K562 (cell line): Measurements from ENCODE around the gene PPIE. TPM values are rescaled to one million over a fixed set of nuclear protein-coding genes. Genes with fewer than 3 reads are reported as not detected.
"Not testable (repeated sequence)": the region's sequence is repeated elsewhere in the genome, so short reads cannot be mapped to it uniquely, and the experiment has no call there.

Source experiments
- ATAC-seq: fragments of 200-7000 bp; cut with Tn5 transposase; 3 replicates; pipeline ENCODE4 v1.9.1; 2020; ENCODE audit warnings: moderate library complexity
- BruUV-seq: library from RNA; stranded (reverse); fragments of 400-500 nt; replicated peaks from 2 replicates; lab custom pipeline; 2021; lab: Mats Ljungman, UMichigan
- CTCF ChIA-PET: fragments of 300-600 bp; formaldehyde crosslinking; extraction: SDS; loops from one replicate; lab custom pipeline; 2021; ENCODE audit warnings: low intra/inter-chr PET ratio; lab: Yijun Ruan, JAX
- POLR2A ChIA-PET: fragments of 300-600, 350-650 bp; sonication (Branson Sonifier 250); formaldehyde crosslinking; extraction: SDS; loops from one replicate; lab custom pipeline; 2021; ENCODE audit warnings: antibody characterized with exemption, inconsistent platforms; lab: Yijun Ruan, JAX
- DNase-seq, 4 experiments: peaks; one replicate each; pipeline versions ENCODE4 v3.0.0 to v3.0.0-alpha.2; 2011 to 2018; ENCODE audit warnings: low spot score in 3 of 4, mixed read lengths in 3 of 4; ENCODE audit errors: extremely low read depth in 1 of 4
- FAIRE-seq: peaks from 2 replicates; lab custom pipeline; 2011; peaks lifted over from hg19 to GRCh38; lab: Jason Lieb, UNC
- H2AFZ ChIP-seq: 2 replicates; pipeline ENCODE4 v1.6.0; 2011; ENCODE audit warnings: low read depth, low read length, control low read depth, inconsistent platforms
- H3K27ac ChIP-seq: fragments of 200-600 bp; 3 replicates; pipeline ENCODE4 v1.8.0; 2011; ENCODE audit warnings: low read depth, mild to moderate bottlenecking, control low read depth, inconsistent platforms, low read length, moderate library complexity, mixed read lengths; ENCODE audit errors: extremely low read depth
- H3K27me3 ChIP-seq, 2 experiments: fragments of 300-600 bp in 1 of 2; 2 replicates in 1 of 2; 3 replicates in 1 of 2; pipeline versions ENCODE4 v1.6.0 to v1.8.0; 2011; ENCODE audit warnings: inconsistent platforms in 2 of 2, low read length in 2 of 2, mild to moderate bottlenecking in 1 of 2, mixed read lengths in 1 of 2, moderate library complexity in 1 of 2; ENCODE audit not compliant: control insufficient read depth in 2 of 2, insufficient read depth in 2 of 2
- H3K36me3 ChIP-seq: fragments of 300-600 bp; 3 replicates; pipeline ENCODE4 v1.8.0; 2011; ENCODE audit warnings: mild to moderate bottlenecking, low read length, inconsistent platforms; ENCODE audit not compliant: control insufficient read depth, insufficient read depth
- H3K4me1 ChIP-seq, 2 experiments: fragments of 200-600 bp in 1 of 2; replicated peaks in 1 of 2; 2 replicates in 1 of 2; 3 replicates in 1 of 2; pipeline versions ENCODE4 v1.5.1 to v1.8.0; 2011; ENCODE audit warnings: inconsistent platforms in 2 of 2, low read length in 2 of 2, mild to moderate bottlenecking in 1 of 2, mixed read lengths in 1 of 2, moderate library complexity in 1 of 2; ENCODE audit not compliant: control insufficient read depth in 2 of 2, insufficient read depth in 2 of 2
- H3K4me2 ChIP-seq: 2 replicates; pipeline ENCODE4 v1.6.1; 2011; ENCODE audit warnings: low read length, control low read depth, inconsistent platforms, mixed read lengths; ENCODE audit not compliant: insufficient read depth
- H3K4me3 ChIP-seq: fragments of 200-600 bp; sonication (generic), shearing (Covaris generic); 2 replicates; pipeline ENCODE4 v1.5.1; 2016; ENCODE audit warnings: control low read depth, inconsistent platforms
- H3K79me2 ChIP-seq: fragments of 200-600 bp; 3 replicates; pipeline ENCODE4 v1.8.0; 2011; ENCODE audit warnings: low read length, inconsistent platforms; ENCODE audit not compliant: control insufficient read depth, insufficient read depth
- H3K9ac ChIP-seq, 2 experiments: 2 replicates each; pipeline versions ENCODE4 v1.6.0 to v1.6.1; 2011; ENCODE audit warnings: low read depth in 2 of 2, low read length in 2 of 2, control low read depth in 1 of 2, inconsistent platforms in 1 of 2, mild to moderate bottlenecking in 1 of 2, mixed read lengths in 1 of 2; ENCODE audit not compliant: insufficient read depth in 1 of 2
- H3K9me1 ChIP-seq: one replicate; pipeline ENCODE4 v1.6.0; 2011; ENCODE audit warnings: inconsistent platforms, mild to moderate bottlenecking, low read length, moderate library complexity; ENCODE audit not compliant: control insufficient read depth, insufficient read depth
- H3K9me3 ChIP-seq: replicated peaks from 2 replicates; pipeline ENCODE4 v1.5.1; 2011; ENCODE audit warnings: low read depth, low read length, inconsistent platforms; ENCODE audit not compliant: control insufficient read depth, insufficient read depth
- H4K20me1 ChIP-seq: replicated peaks from 2 replicates; pipeline ENCODE4 v1.6.1; 2011; ENCODE audit warnings: low read length, inconsistent platforms, mixed read lengths; ENCODE audit not compliant: control insufficient read depth, insufficient read depth
- CBX3 ChIP-seq, 2 experiments: IDR thresholded peaks; 1 replicate in 1 of 2; 2 replicates in 1 of 2; pipeline ENCODE4 v1.6.1; 2012; ENCODE audit warnings: inconsistent platforms in 2 of 2, low read length in 2 of 2, borderline replicate concordance in 1 of 2, control low read depth in 1 of 2
- CXXC5 ChIP-seq: fragments of 250-450 bp; sonication (Bioruptor Pico); IDR thresholded peaks from 2 replicates; pipeline ENCODE4 v1.8.0; 2022; ENCODE audit warnings: inconsistent platforms, mild to moderate bottlenecking, moderate library complexity
- FOXM1 ChIP-seq, 2 experiments: fragments of 450-650 bp in 1 of 2; sonication (generic) in 1 of 2; formaldehyde crosslinking in 1 of 2; IDR thresholded peaks; 2 replicates each; pipeline versions ENCODE4 v1.6.1 to v1.9.0; 2017 to 2022; ENCODE audit warnings: low read depth in 2 of 2, mild to moderate bottlenecking in 2 of 2, missing genetic modification reagents in 1 of 2, moderate library complexity in 1 of 2
- GTF2F1 ChIP-seq: IDR thresholded peaks from 2 replicates; pipeline ENCODE4 v1.6.1; 2011; ENCODE audit warnings: low read depth, low read length, improper control_type of control experiment
- KLF16 ChIP-seq: IDR thresholded peaks from 2 replicates; pipeline ENCODE4 v1.6.1; 2016; ENCODE audit warnings: antibody characterized with exemption
- MECOM ChIP-seq: fragments of 250-450 bp; sonication (Bioruptor Pico); IDR thresholded peaks from 2 replicates; pipeline ENCODE4 v1.8.0; 2022; ENCODE audit warnings: inconsistent platforms
- MYC ChIP-seq, 2 experiments: fragments of 250-450 bp in 1 of 2; sonication (Bioruptor Pico) in 1 of 2; IDR thresholded peaks; 2 replicates each; pipeline versions ENCODE4 v1.5.1 to v1.6.1; 2012 to 2021; ENCODE audit warnings: low read depth in 2 of 2, borderline replicate concordance in 1 of 2, improper control_type of control experiment in 1 of 2, low read length in 1 of 2, mild to moderate bottlenecking in 1 of 2, moderate library complexity in 1 of 2
- RCOR1 ChIP-seq, 2 experiments: IDR thresholded peaks; 2 replicates each; pipeline ENCODE4 v1.6.1; 2012; ENCODE audit warnings: low read depth in 2 of 2, low read length in 2 of 2, borderline replicate concordance in 1 of 2, improper control_type of control experiment in 1 of 2
- ZBTB17 ChIP-seq: fragments of 450-650 bp; formaldehyde crosslinking; IDR thresholded peaks from 2 replicates; pipeline ENCODE4 v1.4.0; 2020; ENCODE audit warnings: mild to moderate bottlenecking
- WGBS: fragments of 100-300 bp; shearing (Covaris generic); methylation state at CpG from one replicate; pipeline ENCODE4 v1.1.6; 2016; ENCODE audit warnings: low coverage, mixed read lengths; ENCODE audit not compliant: insufficient coverage; ENCODE audit errors: missing lambda C conversion rate; 5-methylcytosine and 5-hydroxymethylcytosine counted together
- in situ Hi-C: fragments of 300-500 bp; cut with MboI; formaldehyde crosslinking; loops from 4 replicates; pipeline ENCODE4 v1.15.0; 2018; ENCODE audit warnings: inconsistent platforms, mixed read lengths
- intact Hi-C: fragments of 100-400 bp; cut with micrococcal nuclease; formaldehyde crosslinking; loops from 2 replicates; pipeline ENCODE4 v1.14.2; 2022
- polyA plus RNA-seq, 8 experiments: library from polyadenylated mRNA; depleted of rRNA in 4 of 8; stranded (reverse) in 5 of 8; unstranded in 3 of 8; fragments of >200 nt; fragmentation: Nextera tagmentation in 2 of 8; fragmentation: Illumina TruSeq in 1 of 8; extraction: Ambion mirVana in 2 of 8; extraction: Trizol in 1 of 8; gene quantifications; 2 replicates each; pipeline versions ENCODE4 v1.2.1 to v1.2.3, GENCODE V29; 2011 to 2014; ENCODE audit warnings: inconsistent platforms in 1 of 8, missing spikeins in 1 of 8
- total RNA-seq, 7 experiments: library from RNA; depleted of rRNA in 6 of 7; stranded (reverse); fragments of >200 nt in 6 of 7; fragmentation: Illumina TruSeq in 2 of 7; extraction: Trizol in 2 of 7; gene quantifications; 2 replicates each; pipeline versions ENCODE4 v1.2.1 to v1.2.3, GENCODE V29; 2011 to 2021; ENCODE audit warnings: low replicate concordance in 1 of 7
- TF ChIP-seq, protein P1 (sequence below): IDR thresholded peaks from 2 replicates; pipeline ENCODE4 v1.6.1; 2014; ENCODE audit warnings: antibody characterized with exemption
- TF ChIP-seq, protein P2 (sequence below): fragments of 450-650 bp; formaldehyde crosslinking; IDR thresholded peaks from 2 replicates; pipeline ENCODE4 v1.4.0; 2022; ENCODE audit warnings: missing genetic modification characterization
- TF ChIP-seq, protein P3 (sequence below): sonication (generic); formaldehyde crosslinking; IDR thresholded peaks from 2 replicates; pipeline ENCODE4 v1.8.0; 2022; ENCODE audit warnings: mild to moderate bottlenecking, missing genetic modification reagents
- TF ChIP-seq, protein P4 (sequence below): fragments of 450-650 bp; formaldehyde crosslinking; IDR thresholded peaks from 2 replicates; pipeline ENCODE4 v1.4.0; 2022; ENCODE audit warnings: mild to moderate bottlenecking, moderate library complexity

Gene PPIE
- total and polyA plus RNA-seq, 9 of the 15 experiments (the other 6 are each of a cell fraction or from before 2014, with no cell fraction given), result 75.4 to 444 (median 131) TPM

DNA sequence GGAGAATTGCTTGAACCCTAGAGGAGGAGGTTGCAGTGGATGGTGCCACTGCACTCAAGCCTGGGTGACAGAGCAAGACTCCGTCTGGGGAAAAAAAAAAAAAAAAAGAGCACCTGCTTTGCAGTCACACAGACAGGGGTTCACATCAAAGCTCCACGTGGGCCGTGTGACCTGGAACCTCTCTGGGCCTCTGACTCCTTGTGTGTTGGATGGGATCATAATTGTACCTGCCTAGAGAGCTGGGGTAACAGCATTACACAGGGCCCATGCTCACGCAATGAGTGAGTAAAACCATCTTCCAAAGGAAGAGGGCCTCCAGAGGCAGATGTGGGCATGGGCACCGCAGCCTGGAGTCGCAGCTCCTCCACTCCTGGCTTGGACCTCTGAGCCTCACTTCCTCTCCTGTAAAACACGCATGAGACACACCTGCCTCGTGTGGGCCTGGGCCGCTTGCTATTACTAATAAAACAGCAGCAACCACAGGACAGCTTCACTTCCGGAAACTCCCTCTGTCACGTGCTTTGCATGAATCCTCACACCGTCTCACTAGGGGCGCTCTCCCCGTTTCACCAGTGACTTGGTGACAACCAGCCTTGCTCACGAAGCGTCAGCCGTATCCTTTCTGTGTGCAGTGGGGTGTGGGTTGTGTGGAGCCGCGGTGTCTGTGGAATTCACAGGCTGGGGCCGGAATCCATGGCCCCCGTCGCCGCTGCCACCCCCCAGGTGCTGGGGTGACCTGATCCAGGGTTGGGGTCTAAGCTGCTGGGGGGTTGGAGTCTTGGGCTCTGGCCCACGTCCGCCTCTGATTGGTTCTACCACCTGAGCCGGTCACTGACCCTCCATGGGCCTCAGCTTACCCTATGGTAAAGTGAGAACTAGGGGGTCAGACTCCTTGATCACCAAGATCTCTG, 60.4 kb downstream of the PPIE start:
- H3K9ac ChIP-seq, result peak overlapping the region in 1 of 2 experiments; percentile 55; a peak in 1 of 4 replicates
- peak; percentile 99 for ATAC-seq
- in situ Hi-C loops; H3K36me3 ChIP-seq; H3K79me2 ChIP-seq; H3K9me1 ChIP-seq; H4K20me1 ChIP-seq; H3K4me3 ChIP-seq; H3K9me3 ChIP-seq; H3K27me3 ChIP-seq; TF ChIP-seq FOXM1 (IDR thresholded peaks at IDR 0.05; ENCODE audit: low read depth): not testable (repeated sequence)
- H3K4me2 ChIP-seq, result peak overlapping the region; percentile 63; the same call in 1 of the 2 replicates
- 34% methylated on average over 21 of the region's 26 CpGs for WGBS
- intact Hi-C loops, result loop anchor here (1.0 to 5.0 kb wide), 2 partner anchors 97 to 192 kb away; no protein-coding TSS in a partner anchor
- peaks cover 9 to 10% of the 10 kb centered on the region in 2 experiments; a peak in 4 of 5 replicates for H3K4me1 ChIP-seq
- TSS peak; percentile 89 for BruUV-seq
- peak; percentile 99 for FAIRE-seq
- ChIA-PET POLR2A (interaction anchor here (0.6 to 1.7 kb wide), 4 partner anchors 12 to 74 kb away, joined by 3 to 5 read pairs (median 4); no protein-coding TSS in a partner anchor), CTCF (interaction anchor here (0.6 to 2.5 kb wide), 7 partner anchors 88 to 193 kb away, joined by 3 to 18 read pairs (median 4); partner anchors contain the start of genes MYCL and NT5C1A)
- DNase-seq, result peak; percentile 82 to 96 (median 86)
- H3K27ac ChIP-seq, result peak overlapping the region; percentile 74
- H2AFZ ChIP-seq, result peak overlapping the region; percentile 99
- TF ChIP-seq CXXC5, result peak; percentile 69; the same call in 1 of the 2 replicates
- TF ChIP-seq KLF16, result peak; percentile 61; the same call in 1 of the 2 replicates
- TF ChIP-seq MECOM (CRISPR knock-in tag), result 0 out of 2 replicates have a peak, but pooled peaks have one; percentile 58
- TF ChIP-seq RCOR1 (IDR thresholded peaks at IDR 0.05; ENCODE audit: borderline replicate concordance in 1 of 2, low read depth in 2 of 2, low read length in 2 of 2), result peak in 1 of 2 experiments; percentile 73; a peak in 1 of 4 replicates
- TF ChIP-seq CBX3 (IDR thresholded peaks at IDR 0.05; ENCODE audit: borderline replicate concordance in 1 of 2, low read length in 2 of 2), result peak in 1 of 2 experiments; percentile 88; a peak in 2 of 3 replicates
- TF ChIP-seq, protein P1, sequence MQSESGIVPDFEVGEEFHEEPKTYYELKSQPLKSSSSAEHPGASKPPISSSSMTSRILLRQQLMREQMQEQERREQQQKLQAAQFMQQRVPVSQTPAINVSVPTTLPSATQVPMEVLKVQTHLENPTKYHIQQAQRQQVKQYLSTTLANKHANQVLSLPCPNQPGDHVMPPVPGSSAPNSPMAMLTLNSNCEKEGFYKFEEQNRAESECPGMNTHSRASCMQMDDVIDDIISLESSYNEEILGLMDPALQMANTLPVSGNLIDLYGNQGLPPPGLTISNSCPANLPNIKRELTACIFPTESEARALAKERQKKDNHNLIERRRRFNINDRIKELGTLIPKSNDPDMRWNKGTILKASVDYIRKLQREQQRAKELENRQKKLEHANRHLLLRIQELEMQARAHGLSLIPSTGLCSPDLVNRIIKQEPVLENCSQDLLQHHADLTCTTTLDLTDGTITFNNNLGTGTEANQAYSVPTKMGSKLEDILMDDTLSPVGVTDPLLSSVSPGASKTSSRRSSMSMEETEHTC, result peak; percentile 96
- TF ChIP-seq ZBTB17 (CRISPR knock-in tag), result 0 out of 2 replicates have a peak, but pooled peaks have one; percentile 54
- TF ChIP-seq FOXM1 (CRISPR knock-in tag; IDR thresholded peaks at IDR 0.05; ENCODE audit: low read depth), result 0 out of 2 replicates have a peak, but pooled peaks have one; percentile 75
- 0 out of 2 replicates have a peak, but pooled peaks have one; percentile 54 for TF ChIP-seq GTF2F1
- TF ChIP-seq, protein P2, sequence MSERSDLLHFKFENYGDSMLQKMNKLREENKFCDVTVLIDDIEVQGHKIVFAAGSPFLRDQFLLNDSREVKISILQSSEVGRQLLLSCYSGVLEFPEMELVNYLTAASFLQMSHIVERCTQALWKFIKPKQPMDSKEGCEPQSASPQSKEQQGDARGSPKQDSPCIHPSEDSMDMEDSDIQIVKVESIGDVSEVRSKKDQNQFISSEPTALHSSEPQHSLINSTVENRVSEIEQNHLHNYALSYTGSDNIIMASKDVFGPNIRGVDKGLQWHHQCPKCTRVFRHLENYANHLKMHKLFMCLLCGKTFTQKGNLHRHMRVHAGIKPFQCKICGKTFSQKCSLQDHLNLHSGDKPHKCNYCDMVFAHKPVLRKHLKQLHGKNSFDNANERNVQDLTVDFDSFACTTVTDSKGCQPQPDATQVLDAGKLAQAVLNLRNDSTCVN (CRISPR knock-in tag), result peak; percentile 60; the same call in 1 of the 2 replicates
- TF ChIP-seq, protein P3, sequence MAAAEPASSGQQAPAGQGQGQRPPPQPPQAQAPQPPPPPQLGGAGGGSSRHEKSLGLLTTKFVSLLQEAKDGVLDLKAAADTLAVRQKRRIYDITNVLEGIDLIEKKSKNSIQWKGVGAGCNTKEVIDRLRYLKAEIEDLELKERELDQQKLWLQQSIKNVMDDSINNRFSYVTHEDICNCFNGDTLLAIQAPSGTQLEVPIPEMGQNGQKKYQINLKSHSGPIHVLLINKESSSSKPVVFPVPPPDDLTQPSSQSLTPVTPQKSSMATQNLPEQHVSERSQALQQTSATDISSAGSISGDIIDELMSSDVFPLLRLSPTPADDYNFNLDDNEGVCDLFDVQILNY (CRISPR knock-in tag), result 0 out of 2 replicates have a peak, but pooled peaks have one; percentile 62
- TF ChIP-seq, protein P4, sequence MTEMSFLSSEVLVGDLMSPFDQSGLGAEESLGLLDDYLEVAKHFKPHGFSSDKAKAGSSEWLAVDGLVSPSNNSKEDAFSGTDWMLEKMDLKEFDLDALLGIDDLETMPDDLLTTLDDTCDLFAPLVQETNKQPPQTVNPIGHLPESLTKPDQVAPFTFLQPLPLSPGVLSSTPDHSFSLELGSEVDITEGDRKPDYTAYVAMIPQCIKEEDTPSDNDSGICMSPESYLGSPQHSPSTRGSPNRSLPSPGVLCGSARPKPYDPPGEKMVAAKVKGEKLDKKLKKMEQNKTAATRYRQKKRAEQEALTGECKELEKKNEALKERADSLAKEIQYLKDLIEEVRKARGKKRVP (CRISPR knock-in tag), result peak; percentile 30; the same call in 1 of the 2 replicates
- TF ChIP-seq MYC (IDR thresholded peaks at IDR 0.05; ENCODE audit: low read depth, low read length), result peak; percentile 91
- TF ChIP-seq MYC (CRISPR knock-in tag; IDR thresholded peaks at IDR 0.05; ENCODE audit: borderline replicate concordance, low read depth), result peak; percentile 69; the same call in 1 of the 2 replicates
